PC-3 (cell line): ENCODE results near the gene NR5A1. TPM values are rescaled to one million over a fixed set of nuclear protein-coding genes. Genes with fewer than 3 reads are reported as not detected.

Source experiments
- ATAC-seq: fragments of 200-7000 bp; cut with Tn5 transposase; 2 replicates; pipeline ENCODE4 v1.9.1; 2020; ENCODE audit warnings: mild to moderate bottlenecking, moderate library complexity
- BruUV-seq: library from RNA; stranded (reverse); fragments of 400-500 nt; replicated peaks from 2 replicates; lab custom pipeline; 2021; lab: Mats Ljungman, UMichigan
- CTCF ChIA-PET: fragments of 300-600 bp; sonication (Branson Sonifier 250); formaldehyde crosslinking; loops from one replicate; lab custom pipeline; 2022; ENCODE audit warnings: antibody characterized with exemption; lab: Charles Lee
- POLR2A ChIA-PET: fragments of 300-600 bp; sonication (Branson Sonifier 250); formaldehyde crosslinking; loops from one replicate; lab custom pipeline; 2022; ENCODE audit warnings: antibody characterized with exemption; ENCODE audit not compliant: unreplicated experiment; lab: Charles Lee
- DNase-seq: peaks from one replicate; pipeline ENCODE4 v3.0.0-alpha.2; 2015
- H2AFZ ChIP-seq: fragments of 300-600 bp; sonication (generic); 2 replicates; pipeline ENCODE4 v1.6.0; 2016; ENCODE audit warnings: antibody characterized with exemption, low read length
- H3F3A ChIP-seq: fragments of 300-600 bp; sonication (generic); one replicate; pipeline ENCODE4 v1.6.0; 2017; ENCODE audit warnings: antibody characterized with exemption, low read length, control low read depth, mild to moderate bottlenecking; ENCODE audit not compliant: unreplicated experiment
- H3K27ac ChIP-seq: fragments of 300-600 bp; sonication (generic); 2 replicates; pipeline ENCODE4 v1.5.1; 2016; ENCODE audit warnings: mild to moderate bottlenecking, low read length
- H3K27me3 ChIP-seq: fragments of 300-600 bp; sonication (generic); 2 replicates; pipeline ENCODE4 v1.6.1; 2016; ENCODE audit warnings: low read length, mixed read lengths
- H3K36me3 ChIP-seq: fragments of 300-600 bp; sonication (generic); 2 replicates; pipeline ENCODE4 v1.6.1; 2016; ENCODE audit warnings: low read depth, mixed run types, low read length, mixed read lengths
- H3K4me1 ChIP-seq: fragments of 300-600 bp; sonication (generic); 2 replicates; pipeline ENCODE4 v1.5.1; 2016; ENCODE audit warnings: low read length; ENCODE audit not compliant: insufficient read depth
- H3K4me2 ChIP-seq: fragments of 300-600 bp; sonication (generic); 2 replicates; pipeline ENCODE4 v1.6.0; 2016; ENCODE audit warnings: low read length
- H3K4me3 ChIP-seq: fragments of 300-600 bp; sonication (generic); 2 replicates; pipeline ENCODE4 v1.5.1; 2016; ENCODE audit warnings: mild to moderate bottlenecking, low read length, mixed read lengths
- H3K79me2 ChIP-seq: fragments of 300-600 bp; sonication (generic); 2 replicates; pipeline ENCODE4 v1.6.1; 2017; ENCODE audit warnings: low read length, mixed read lengths
- H3K9ac ChIP-seq: fragments of 300-600 bp; sonication (generic); 2 replicates; pipeline ENCODE4 v1.6.0; 2016; ENCODE audit warnings: mild to moderate bottlenecking, low read length
- H3K9me2 ChIP-seq: fragments of 300-600 bp; sonication (generic); replicated peaks from 2 replicates; pipeline ENCODE4 v1.6.1; 2016; ENCODE audit warnings: mixed run types, low read length, mixed read lengths
- H3K9me3 ChIP-seq: fragments of 300-600 bp; sonication (generic); 2 replicates; pipeline ENCODE4 v1.6.1; 2016; ENCODE audit warnings: low read length, mixed read lengths
- H4K20me1 ChIP-seq: fragments of 300-600 bp; sonication (generic); 2 replicates; pipeline ENCODE4 v1.6.1; 2016; ENCODE audit warnings: low read length, mixed read lengths
- EZH2 ChIP-seq: fragments of 300-600 bp; sonication (generic); IDR thresholded peaks from one replicate; pipeline ENCODE4 v1.6.1; 2017; ENCODE audit warnings: antibody characterized with exemption, mild to moderate bottlenecking, low read length; ENCODE audit not compliant: unreplicated experiment
- EZH2phosphoT487 ChIP-seq: fragments of 300-600 bp; sonication (generic); IDR thresholded peaks from 2 replicates; pipeline ENCODE4 v1.6.1; 2018; ENCODE audit warnings: mild to moderate bottlenecking, antibody characterized with exemption, low read length, borderline replicate concordance
- intact Hi-C: fragments of 100-400 bp; cut with micrococcal nuclease; formaldehyde crosslinking; loops from 2 replicates; pipeline ENCODE4 v1.9.0; 2023
- total RNA-seq: library from RNA; depleted of rRNA; stranded (reverse); fragments of >200 nt; gene quantifications from 2 replicates; pipeline ENCODE4 v1.2.3, GENCODE V29; 2014
- TF ChIP-seq, protein P1 (sequence below): fragments of 300-600 bp; sonication (generic); conservative IDR thresholded peaks from 2 replicates; pipeline ENCODE4 v1.5.1; 2017; ENCODE audit warnings: antibody characterized with exemption, low read depth, mild to moderate bottlenecking, low read length

Gene NR5A1
- total RNA-seq, 1 experiment from 2014 or later = not detected

DNA sequence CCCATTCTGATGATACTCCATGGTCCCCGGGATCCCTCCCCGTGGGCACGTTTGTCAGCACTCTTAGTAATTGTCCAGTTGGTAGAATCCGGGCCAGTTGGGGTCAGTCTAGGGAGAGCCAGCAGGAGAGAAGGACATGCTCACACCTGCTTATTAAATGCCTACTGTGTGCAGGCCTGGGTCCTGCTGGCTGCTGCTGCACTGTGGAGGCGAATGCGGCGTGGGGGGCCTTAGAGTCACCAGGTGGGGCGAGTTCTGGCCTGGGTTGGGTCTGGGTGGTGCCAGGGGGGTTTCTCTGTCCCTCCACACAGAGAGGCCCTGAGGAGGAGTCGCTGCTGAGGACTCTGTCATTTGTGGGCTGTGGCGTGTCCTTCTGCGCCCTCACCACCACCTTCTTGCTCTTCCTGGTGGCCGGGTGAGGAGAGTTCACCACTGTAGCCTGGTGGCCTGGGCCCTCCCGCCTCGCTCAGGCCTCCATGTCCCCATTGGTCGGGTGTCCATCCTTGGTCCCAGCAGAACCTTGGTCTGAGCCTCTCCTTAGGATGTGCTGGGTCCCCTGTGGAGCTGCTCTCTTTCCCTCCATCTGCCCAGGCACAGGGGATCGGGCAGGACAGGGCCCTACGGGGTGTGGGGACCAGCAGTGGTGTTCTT is 39.7 kb downstream of the NR5A1 start:
- intact Hi-C loops = no loop called here
- H3K27ac ChIP-seq = no peak overlapping the region
- no peak overlapping the region for H3K9ac ChIP-seq
- H3K4me3 ChIP-seq = no peak overlapping the region
- ATAC-seq = no peak
- TF ChIP-seq EZH2phosphoT487 (no peak), EZH2 (no peak)
- TF ChIP-seq, protein P1, sequence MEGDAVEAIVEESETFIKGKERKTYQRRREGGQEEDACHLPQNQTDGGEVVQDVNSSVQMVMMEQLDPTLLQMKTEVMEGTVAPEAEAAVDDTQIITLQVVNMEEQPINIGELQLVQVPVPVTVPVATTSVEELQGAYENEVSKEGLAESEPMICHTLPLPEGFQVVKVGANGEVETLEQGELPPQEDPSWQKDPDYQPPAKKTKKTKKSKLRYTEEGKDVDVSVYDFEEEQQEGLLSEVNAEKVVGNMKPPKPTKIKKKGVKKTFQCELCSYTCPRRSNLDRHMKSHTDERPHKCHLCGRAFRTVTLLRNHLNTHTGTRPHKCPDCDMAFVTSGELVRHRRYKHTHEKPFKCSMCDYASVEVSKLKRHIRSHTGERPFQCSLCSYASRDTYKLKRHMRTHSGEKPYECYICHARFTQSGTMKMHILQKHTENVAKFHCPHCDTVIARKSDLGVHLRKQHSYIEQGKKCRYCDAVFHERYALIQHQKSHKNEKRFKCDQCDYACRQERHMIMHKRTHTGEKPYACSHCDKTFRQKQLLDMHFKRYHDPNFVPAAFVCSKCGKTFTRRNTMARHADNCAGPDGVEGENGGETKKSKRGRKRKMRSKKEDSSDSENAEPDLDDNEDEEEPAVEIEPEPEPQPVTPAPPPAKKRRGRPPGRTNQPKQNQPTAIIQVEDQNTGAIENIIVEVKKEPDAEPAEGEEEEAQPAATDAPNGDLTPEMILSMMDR = no peak
- H3K9me3 ChIP-seq = no peaks in the 10 kb centered on the region
- ChIA-PET POLR2A (no interaction called here), CTCF (no interaction called here)
- BruUV-seq = no TSS peak
- H3K79me2 ChIP-seq = no peaks in the 10 kb centered on the region
- no peaks in the 10 kb centered on the region for H3F3A ChIP-seq
- no peaks in the 10 kb centered on the region for H4K20me1 ChIP-seq
- no peaks in the 10 kb centered on the region for H3K4me1 ChIP-seq
- H3K4me2 ChIP-seq = no peak overlapping the region
- DNase-seq = no peak
- H2AFZ ChIP-seq = no peak overlapping the region
- no peaks in the 10 kb centered on the region for H3K36me3 ChIP-seq
- H3K9me2 ChIP-seq = no peaks in the 10 kb centered on the region
- no peaks in the 10 kb centered on the region for H3K27me3 ChIP-seq

DNA sequence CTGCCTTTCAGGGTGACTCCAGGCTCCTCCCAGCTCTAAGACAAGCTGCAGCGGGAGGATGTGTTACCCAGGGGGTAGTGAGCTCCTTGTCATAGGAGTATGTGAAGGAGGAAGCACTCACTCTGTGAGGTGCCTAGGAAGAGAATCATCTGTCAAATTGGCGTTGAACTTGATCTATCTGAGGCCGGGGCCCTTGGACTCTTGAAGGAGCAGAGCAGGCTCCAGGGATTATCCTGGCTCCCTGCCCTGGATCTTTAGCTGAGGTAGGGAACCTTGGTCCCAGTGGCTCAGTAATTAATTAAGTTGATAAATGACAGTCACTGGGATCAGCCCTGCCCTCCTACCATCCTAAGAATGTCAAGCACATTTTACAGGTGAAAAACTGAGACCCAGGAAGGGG is 41.5 kb downstream of the NR5A1 start:
- Histone ChIP-seq H3K27me3 (no peaks in the 10 kb centered on the region), H3F3A (no peaks in the 10 kb centered on the region), H3K4me1 (no peaks in the 10 kb centered on the region), H2AFZ (no peak overlapping the region), H3K27ac (no peak overlapping the region), H3K9ac (no peak overlapping the region), H3K4me3 (no peak overlapping the region), H3K4me2 (no peak overlapping the region), H3K9me3 (no peaks in the 10 kb centered on the region), H3K79me2 (no peaks in the 10 kb centered on the region), H4K20me1 (no peaks in the 10 kb centered on the region), H3K36me3 (no peaks in the 10 kb centered on the region), H3K9me2 (no peaks in the 10 kb centered on the region)
- ChIA-PET POLR2A (no interaction called here), CTCF (no interaction called here)
- ATAC-seq = no peak
- BruUV-seq = no TSS peak
- no peak for TF ChIP-seq EZH2
- TF ChIP-seq EZH2phosphoT487 = no peak
- TF ChIP-seq, protein P1 = no peak
- DNase-seq = no peak
- intact Hi-C loops = no loop called here

DNA sequence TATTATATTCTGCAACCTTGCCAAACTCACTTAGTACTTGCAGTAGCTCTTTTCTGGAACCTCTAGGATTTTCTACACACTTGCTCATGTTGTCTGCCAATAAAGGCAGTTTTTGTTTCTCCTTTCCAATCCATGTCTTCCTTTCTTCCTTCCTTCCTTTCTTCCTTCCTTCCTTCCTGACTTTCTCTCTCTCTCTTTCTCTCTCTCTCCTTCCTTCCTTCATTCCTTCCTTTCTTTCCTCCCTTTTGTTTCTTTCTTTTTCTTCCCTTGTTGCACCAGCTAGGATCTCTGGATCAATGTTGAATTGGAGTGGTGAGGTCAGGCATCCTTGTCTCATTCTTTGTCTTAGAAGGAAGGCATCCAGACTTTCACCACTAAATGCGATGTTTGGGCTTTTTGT is 44.5 kb downstream of the NR5A1 start:
- TF ChIP-seq, protein P1 = no peak
- no peak for TF ChIP-seq EZH2phosphoT487
- TF ChIP-seq EZH2 = no peak
- no peaks in the 10 kb centered on the region for H3K79me2 ChIP-seq
- H3K9ac ChIP-seq = no peak overlapping the region
- no peaks in the 10 kb centered on the region for H4K20me1 ChIP-seq
- no peaks in the 10 kb centered on the region for H3K27me3 ChIP-seq
- CTCF ChIA-PET = no interaction called here
- BruUV-seq = no TSS peak
- no peak overlapping the region for H3K4me2 ChIP-seq
- no peaks in the 10 kb centered on the region for H3K36me3 ChIP-seq
- intact Hi-C loops = no loop called here
- no peaks in the 10 kb centered on the region for H3F3A ChIP-seq
- no peak overlapping the region for H3K4me3 ChIP-seq
- no peak overlapping the region for H3K27ac ChIP-seq
- POLR2A ChIA-PET = no interaction called here
- ATAC-seq (no peak), DNase-seq (no peak)
- no peak overlapping the region for H2AFZ ChIP-seq
- H3K4me1 ChIP-seq = no peaks in the 10 kb centered on the region
- no peaks in the 10 kb centered on the region for H3K9me2 ChIP-seq
- H3K9me3 ChIP-seq = no peaks in the 10 kb centered on the region
